Memory B cell (primary cell): ENCODE data around the gene SLC36A3.

Source experiments
- ATAC-seq: fragments of 150-1000 bp; cut with Tn5 transposase; 2 replicates; pipeline ENCODE4 v1.10.0; 2021; ENCODE audit warnings: low read depth, mild to moderate bottlenecking, moderate library complexity
- DNase-seq, 2 donors: peaks; one replicate each; pipeline ENCODE4 v3.0.0; 2022; ENCODE audit warnings: low spot score in 2 of 2
- H3K27ac Mint-ChIP-seq: one replicate; pipeline ENCODE4 v1.8.0; 2022; ENCODE audit warnings: mild to moderate bottlenecking, moderate library complexity, mixed read lengths
- H3K27me3 Mint-ChIP-seq: one replicate; pipeline ENCODE4 v1.8.0; 2022; ENCODE audit warnings: mixed read lengths
- H3K36me3 Mint-ChIP-seq: one replicate; pipeline ENCODE4 v1.8.0; 2022; ENCODE audit warnings: mild to moderate bottlenecking, mixed read lengths
- H3K4me1 Mint-ChIP-seq: one replicate; pipeline ENCODE4 v1.8.0; 2022; ENCODE audit warnings: mixed read lengths
- H3K4me3 Mint-ChIP-seq: one replicate; pipeline ENCODE4 v1.8.0; 2022; ENCODE audit warnings: mild to moderate bottlenecking, moderate library complexity, mixed read lengths
- H3K9me3 Mint-ChIP-seq: one replicate; pipeline ENCODE4 v1.8.0; 2022; ENCODE audit warnings: mixed read lengths

Gene SLC36A3

DNA sequence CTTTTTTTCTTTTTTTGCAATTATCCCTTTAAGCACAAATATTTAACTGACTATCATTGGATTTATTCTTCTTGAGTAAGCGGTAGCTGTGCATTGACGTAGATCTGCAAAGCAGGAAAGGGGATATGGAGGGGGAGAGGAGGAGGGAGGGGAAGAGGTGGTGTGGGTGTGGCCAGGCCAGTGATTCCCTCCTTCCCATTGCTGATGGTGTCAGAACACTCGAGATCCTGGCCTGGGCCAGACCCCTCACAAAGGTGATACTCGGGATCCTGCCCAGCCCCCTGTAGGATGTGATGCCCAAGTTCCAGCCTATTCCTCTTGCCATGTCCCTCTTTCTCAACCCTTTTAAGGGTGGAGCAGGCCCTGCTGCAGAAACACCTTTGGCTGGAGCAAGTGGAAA, 9.9 kb downstream of the SLC36A3 start:
- DNase-seq (no peak), ATAC-seq (no peak)
- H3K27me3 Mint-ChIP-seq, result peaks cover 2% of the 10 kb centered on the region
- no peaks in the 10 kb centered on the region for H3K9me3 Mint-ChIP-seq
- H3K4me1 Mint-ChIP-seq, result peaks cover 10% of the 10 kb centered on the region
- no peaks in the 10 kb centered on the region for H3K36me3 Mint-ChIP-seq
- H3K4me3 Mint-ChIP-seq, result no peak overlapping the region
- no peak overlapping the region for H3K27ac Mint-ChIP-seq

DNA sequence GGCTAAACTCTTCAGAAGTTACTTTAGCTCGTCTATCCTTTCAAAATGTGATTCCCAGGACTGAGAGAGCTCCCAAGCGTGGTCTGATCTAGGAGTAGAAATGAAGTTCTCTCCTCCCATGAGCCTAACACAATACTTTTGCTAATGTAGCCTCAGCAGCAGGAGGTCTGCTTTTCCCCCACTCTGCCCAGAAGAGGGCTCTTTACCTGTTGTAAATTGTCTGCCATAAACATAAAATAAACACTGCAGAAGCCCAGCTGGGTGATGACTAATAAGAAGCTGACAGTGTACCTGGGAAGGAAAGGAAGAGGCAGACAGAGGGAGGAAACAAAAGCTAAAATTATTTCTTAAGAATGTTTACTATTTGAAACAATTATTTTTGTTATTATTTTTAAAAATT, 15.4 kb downstream of the SLC36A3 start:
- no peak for DNase-seq
- Mint-ChIP-seq H3K36me3 (no peaks in the 10 kb centered on the region), H3K27ac (no peak overlapping the region), H3K4me1 (peaks cover 3% of the 10 kb centered on the region), H3K27me3 (no peaks in the 10 kb centered on the region), H3K4me3 (no peak overlapping the region), H3K9me3 (no peaks in the 10 kb centered on the region)
- ATAC-seq, result peak; percentile 38

- no peaks in the 10 kb centered on the region for H3K36me3 Mint-ChIP-seq
- H3K4me3 Mint-ChIP-seq, result no peak overlapping the region
- H3K4me1 Mint-ChIP-seq, result peaks cover 3% of the 10 kb centered on the region
- no peaks in the 10 kb centered on the region for H3K27me3 Mint-ChIP-seq
- ATAC-seq (no peak), DNase-seq (no peak)
- no peaks in the 10 kb centered on the region for H3K9me3 Mint-ChIP-seq
- no peak overlapping the region for H3K27ac Mint-ChIP-seq
These were observed 17.3 kb downstream of the SLC36A3 start for GRCh38 chr5:151286246-151286645.

DNA sequence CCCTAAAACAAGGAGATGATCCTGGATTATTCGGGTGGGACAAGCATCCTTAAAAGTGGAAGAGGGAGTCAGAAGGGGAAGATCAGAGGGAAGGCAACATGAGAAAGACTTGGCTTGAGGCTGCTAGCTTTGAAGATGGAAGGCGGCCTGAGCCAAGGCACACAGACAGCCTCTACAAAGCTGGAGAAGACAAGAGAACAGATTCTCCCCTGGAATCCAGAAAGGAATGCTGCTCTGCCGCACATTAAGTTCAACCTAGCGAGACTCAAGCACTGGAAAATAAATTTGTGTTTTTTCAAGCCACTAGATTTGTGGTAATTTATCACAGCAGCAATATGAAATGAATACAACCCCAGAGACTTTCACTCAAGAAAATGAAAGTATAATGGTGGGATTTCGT, 17.9 kb downstream of the SLC36A3 start:
- DNase-seq, result no peak
- no peaks in the 10 kb centered on the region for H3K36me3 Mint-ChIP-seq
- H3K4me1 Mint-ChIP-seq, result peaks cover 3% of the 10 kb centered on the region
- H3K27ac Mint-ChIP-seq, result no peak overlapping the region
- H3K9me3 Mint-ChIP-seq, result no peaks in the 10 kb centered on the region
- ATAC-seq, result no peak
- H3K27me3 Mint-ChIP-seq, result no peaks in the 10 kb centered on the region
- no peak overlapping the region for H3K4me3 Mint-ChIP-seq

DNA sequence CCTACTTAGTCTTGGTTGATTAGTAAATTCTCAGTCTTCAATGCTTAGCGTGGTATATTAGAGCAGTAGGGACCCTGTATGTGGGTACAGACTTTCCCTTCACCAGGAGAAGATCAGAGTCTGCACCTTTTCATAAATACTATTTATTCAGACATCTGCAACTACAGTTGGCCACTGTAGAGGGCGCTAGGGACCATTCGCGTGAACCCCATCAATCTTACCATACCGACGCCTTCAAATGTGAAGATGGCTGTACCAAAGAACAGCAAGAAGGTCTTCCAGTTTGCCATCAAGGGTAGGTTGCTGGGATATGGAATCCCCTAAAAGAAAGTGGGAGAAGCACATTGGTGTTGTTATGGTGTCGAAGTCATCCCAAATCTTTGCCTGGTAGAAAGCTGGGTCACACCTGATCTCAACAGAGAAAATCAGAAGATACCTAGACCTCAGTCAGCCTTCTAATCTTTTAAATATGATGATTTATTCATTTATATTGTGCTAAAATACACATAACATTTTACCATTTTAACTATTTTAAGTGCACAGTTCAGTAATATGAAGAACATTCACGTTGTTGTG, 19.1 kb downstream of the SLC36A3 start:
- Mint-ChIP-seq H3K36me3 (peaks cover 3% of the 10 kb centered on the region), H3K27ac (no peak overlapping the region), H3K4me3 (no peak overlapping the region), H3K9me3 (no peaks in the 10 kb centered on the region), H3K4me1 (peaks cover 3% of the 10 kb centered on the region), H3K27me3 (no peaks in the 10 kb centered on the region)
- ATAC-seq (no peak), DNase-seq (no peak)

- no peaks in the 10 kb centered on the region for H3K9me3 Mint-ChIP-seq
- H3K4me1 Mint-ChIP-seq, result peaks cover 3% of the 10 kb centered on the region
- H3K27ac Mint-ChIP-seq, result no peak overlapping the region
- ATAC-seq (no peak), DNase-seq (no peak)
- no peaks in the 10 kb centered on the region for H3K27me3 Mint-ChIP-seq
- H3K4me3 Mint-ChIP-seq, result no peak overlapping the region
- H3K36me3 Mint-ChIP-seq, result peaks cover 6% of the 10 kb centered on the region
These were observed 20.3 kb downstream of the SLC36A3 start for GRCh38 chr5:151283120-151283825.

DNA sequence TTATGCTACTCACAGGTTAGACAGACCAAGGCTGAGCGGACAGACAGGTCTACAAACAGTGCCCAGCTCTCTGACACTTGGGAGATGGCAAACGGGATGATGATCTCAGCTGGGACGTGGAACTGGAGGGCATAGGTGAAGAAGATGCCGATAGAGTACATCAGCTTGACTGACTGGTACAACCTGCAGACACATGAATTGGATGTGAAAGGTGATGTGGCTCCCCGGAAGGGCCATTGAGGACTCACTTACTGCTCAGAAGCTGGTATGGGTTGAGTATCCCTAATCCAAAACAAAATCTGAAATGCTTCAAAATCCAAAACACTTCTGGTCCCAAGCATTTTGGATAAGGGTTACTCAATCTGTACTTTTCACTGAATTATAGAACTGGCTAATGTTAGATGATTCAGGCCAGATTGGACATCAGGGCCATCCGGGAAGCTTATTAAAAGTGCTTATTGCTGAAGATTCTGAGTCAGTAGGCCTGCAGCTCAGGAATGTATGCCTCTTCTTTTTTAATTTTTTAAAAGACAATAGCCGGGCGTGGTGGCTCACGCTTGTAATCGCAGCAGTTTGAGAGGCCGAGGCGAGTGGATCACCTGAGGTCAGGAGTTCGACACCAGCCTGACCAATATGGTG, 22.4 kb downstream of the SLC36A3 start:
- H3K27ac Mint-ChIP-seq, result no peak overlapping the region
- H3K36me3 Mint-ChIP-seq, result peaks cover 6% of the 10 kb centered on the region
- H3K4me1 Mint-ChIP-seq, result no peaks in the 10 kb centered on the region
- ATAC-seq, result no peak
- no peak overlapping the region for H3K4me3 Mint-ChIP-seq
- no peak for DNase-seq
- no peaks in the 10 kb centered on the region for H3K9me3 Mint-ChIP-seq
- no peaks in the 10 kb centered on the region for H3K27me3 Mint-ChIP-seq

DNA sequence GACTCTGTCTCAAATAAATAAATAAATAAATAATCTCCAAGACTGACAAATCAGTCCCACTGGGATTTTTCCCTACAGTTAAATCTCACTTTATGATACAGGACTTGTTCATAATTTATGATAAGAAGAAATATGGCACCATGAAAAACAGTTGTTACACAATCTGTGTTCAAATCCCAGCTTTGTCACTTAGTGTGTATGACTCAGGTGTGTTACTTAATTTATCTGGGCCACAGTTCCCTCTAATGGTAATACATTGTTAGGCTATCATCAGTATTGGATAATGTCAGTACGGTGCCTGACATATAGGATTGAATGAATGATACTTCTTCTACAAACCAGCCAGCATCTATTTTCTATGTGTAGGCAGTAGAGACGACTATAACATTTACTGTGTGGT, 23.1 kb downstream of the SLC36A3 start:
- Mint-ChIP-seq H3K4me1 (no peaks in the 10 kb centered on the region), H3K27ac (no peak overlapping the region), H3K36me3 (peaks cover 8% of the 10 kb centered on the region), H3K4me3 (no peak overlapping the region), H3K27me3 (no peaks in the 10 kb centered on the region), H3K9me3 (no peaks in the 10 kb centered on the region)
- ATAC-seq (no peak), DNase-seq (no peak)

DNA sequence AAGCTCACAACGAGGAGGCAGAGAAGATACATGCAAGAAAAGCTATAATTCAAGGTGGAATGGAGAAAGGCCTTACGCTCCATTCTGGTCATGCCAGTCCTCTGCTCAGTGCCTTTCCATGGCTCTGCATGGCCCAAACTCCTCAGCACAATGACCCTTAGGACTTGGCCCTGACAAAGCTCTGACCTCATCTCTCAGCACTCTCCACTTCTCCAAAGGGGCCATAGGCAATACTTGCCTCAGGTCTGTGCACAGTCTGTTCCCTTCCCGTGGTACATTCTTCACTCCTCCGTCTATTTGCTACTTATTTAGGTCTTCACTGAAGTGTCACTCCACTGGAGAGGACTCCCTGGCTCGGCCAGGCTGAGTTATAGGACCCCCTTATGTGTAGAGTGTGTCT, 24.7 kb downstream of the SLC36A3 start:
- no peak overlapping the region for H3K27ac Mint-ChIP-seq
- no peaks in the 10 kb centered on the region for H3K4me1 Mint-ChIP-seq
- H3K36me3 Mint-ChIP-seq, result peaks cover 8% of the 10 kb centered on the region
- no peaks in the 10 kb centered on the region for H3K9me3 Mint-ChIP-seq
- no peaks in the 10 kb centered on the region for H3K27me3 Mint-ChIP-seq
- DNase-seq (no peak), ATAC-seq (no peak)
- H3K4me3 Mint-ChIP-seq, result no peak overlapping the region

DNA sequence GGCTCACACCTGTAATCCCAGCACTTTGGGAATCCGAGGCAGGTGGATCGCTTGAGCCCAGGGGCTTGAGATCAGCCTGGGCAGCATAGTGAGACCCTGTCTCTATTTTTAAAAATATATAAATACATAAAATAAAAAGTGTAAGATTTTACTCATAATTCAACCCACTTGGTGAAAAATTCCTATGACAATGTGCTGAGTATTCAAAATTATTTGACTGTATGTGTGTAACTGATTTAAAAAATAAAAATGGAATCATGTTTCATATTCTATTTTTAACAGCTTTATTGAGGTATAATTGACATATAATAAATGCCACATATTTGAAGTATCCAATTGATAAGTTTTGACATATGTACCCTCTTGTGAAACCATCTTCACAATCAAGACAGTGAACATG, 27.8 kb downstream of the SLC36A3 start:
- no peak for ATAC-seq
- Mint-ChIP-seq H3K36me3 (peaks cover 8% of the 10 kb centered on the region), H3K4me3 (no peak overlapping the region), H3K9me3 (no peaks in the 10 kb centered on the region), H3K27me3 (no peaks in the 10 kb centered on the region), H3K27ac (no peak overlapping the region), H3K4me1 (no peaks in the 10 kb centered on the region)
- no peak for DNase-seq

DNA sequence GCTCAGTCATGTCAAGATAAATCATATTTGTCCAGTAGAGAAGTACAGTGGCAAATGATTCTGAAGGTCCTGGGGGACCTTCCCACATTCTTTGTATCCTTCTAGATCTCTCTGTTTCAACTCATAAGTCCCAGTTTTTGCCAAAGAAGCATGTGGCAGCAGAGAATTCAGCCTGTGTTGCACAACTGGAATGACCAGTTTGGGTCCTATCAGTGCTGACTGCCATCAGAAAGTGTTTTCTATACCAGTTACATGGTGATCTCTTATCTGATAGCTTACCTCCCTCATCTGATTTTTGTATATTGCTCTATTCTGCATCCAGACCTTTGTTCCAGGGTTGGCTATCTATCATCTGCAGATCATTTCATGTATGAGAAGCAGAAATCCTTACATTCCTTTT, 28.9 kb downstream of the SLC36A3 start:
- no peaks in the 10 kb centered on the region for H3K4me1 Mint-ChIP-seq
- no peak overlapping the region for H3K27ac Mint-ChIP-seq
- H3K36me3 Mint-ChIP-seq, result peaks cover 5% of the 10 kb centered on the region
- no peaks in the 10 kb centered on the region for H3K9me3 Mint-ChIP-seq
- ATAC-seq (no peak), DNase-seq (no peak)
- no peaks in the 10 kb centered on the region for H3K27me3 Mint-ChIP-seq
- H3K4me3 Mint-ChIP-seq, result no peak overlapping the region

GRCh38 chr5:151271336-151271735, 32.2 kb downstream of the SLC36A3 start:
- DNase-seq, result no peak

DNA sequence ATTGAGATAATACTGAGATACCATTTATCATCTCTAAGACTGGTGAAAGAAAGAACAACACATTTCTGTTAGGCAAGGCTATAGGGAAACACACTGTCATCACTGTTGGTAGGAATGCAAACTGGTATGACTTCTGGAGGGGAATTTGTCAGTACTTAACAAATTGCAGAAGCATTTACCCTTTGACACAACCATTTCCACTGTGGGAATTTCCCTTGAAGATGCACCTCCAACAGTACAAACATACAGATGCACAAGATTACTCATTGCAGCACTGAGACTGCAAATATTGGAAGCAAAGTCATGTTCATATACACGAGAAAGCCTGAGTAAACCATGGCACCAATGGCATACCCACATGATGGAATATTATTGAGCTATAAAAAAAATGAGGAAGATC, 33.0 kb downstream of the SLC36A3 start:
- no peaks in the 10 kb centered on the region for H3K27me3 Mint-ChIP-seq
- peaks cover 21% of the 10 kb centered on the region for H3K36me3 Mint-ChIP-seq
- no peak overlapping the region for H3K4me3 Mint-ChIP-seq
- DNase-seq (no peak), ATAC-seq (peak; percentile 96)
- H3K4me1 Mint-ChIP-seq, result no peaks in the 10 kb centered on the region
- H3K27ac Mint-ChIP-seq, result no peak overlapping the region
- no peaks in the 10 kb centered on the region for H3K9me3 Mint-ChIP-seq

More at GRCh38 chr5:151271336-151271735, 32.2 kb downstream of the SLC36A3 start:
- peaks cover 18% of the 10 kb centered on the region for H3K36me3 Mint-ChIP-seq
- H3K4me3 Mint-ChIP-seq, result no peak overlapping the region
- H3K27me3 Mint-ChIP-seq, result no peaks in the 10 kb centered on the region
- ATAC-seq, result no peak
- H3K9me3 Mint-ChIP-seq, result no peaks in the 10 kb centered on the region
- H3K27ac Mint-ChIP-seq, result no peak overlapping the region
- H3K4me1 Mint-ChIP-seq, result no peaks in the 10 kb centered on the region

DNA sequence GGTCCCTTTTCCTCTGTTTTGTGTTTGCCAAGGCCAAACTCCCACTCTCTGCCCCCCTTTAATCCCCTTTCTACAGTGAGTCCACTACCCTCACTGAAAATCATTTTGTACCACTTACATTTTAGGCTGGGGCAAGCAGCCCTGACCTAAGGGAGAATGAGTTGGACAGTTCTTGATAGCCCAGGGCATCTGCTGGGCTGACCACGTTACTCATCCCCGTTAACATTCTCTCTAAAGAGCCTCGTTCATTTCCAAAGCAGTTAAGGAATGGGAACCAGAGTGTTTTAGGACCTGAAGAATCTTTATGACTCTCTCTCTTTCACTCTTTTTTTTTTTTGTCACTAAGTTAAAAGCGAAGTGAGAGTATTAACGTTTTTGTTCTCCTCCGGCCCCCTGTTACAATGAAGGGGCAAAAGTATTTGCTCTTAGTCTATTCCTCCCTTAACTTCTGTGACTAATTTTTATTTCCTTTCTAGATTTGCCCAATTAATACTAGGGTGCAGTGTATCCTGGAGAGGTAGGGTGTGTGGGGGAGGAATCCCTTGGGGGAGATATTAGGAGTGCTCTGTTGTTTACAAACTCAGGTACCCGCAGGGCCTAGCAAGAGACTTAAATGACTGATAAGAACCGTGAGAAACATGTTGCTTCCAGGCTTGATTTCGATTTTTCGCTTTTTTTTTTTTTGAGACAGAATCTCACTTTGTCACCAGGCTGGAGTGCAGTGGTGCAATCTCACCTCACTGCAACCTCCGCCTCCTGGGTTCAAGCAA, 35.9 kb downstream of the SLC36A3 start:
- Mint-ChIP-seq H3K27me3 (no peaks in the 10 kb centered on the region), H3K36me3 (peaks cover 42% of the 10 kb centered on the region), H3K4me3 (no peak overlapping the region), H3K27ac (peak overlapping the region; percentile 15), H3K4me1 (peaks cover 12% of the 10 kb centered on the region), H3K9me3 (no peaks in the 10 kb centered on the region)
- ATAC-seq (no peak), DNase-seq (no peak)
